A673 (cell line): Measurements from ENCODE around the gene SGK1.

Experiments
- EZH2 ChIP-seq: fragments of 200-600 bp; sonication (generic); IDR thresholded peaks from 2 replicates; pipeline ENCODE4 v1.6.1; 2017; ENCODE audit warnings: borderline replicate concordance, low read depth, mild to moderate bottlenecking, mixed read lengths, antibody characterized with exemption, low read length; ENCODE audit not compliant: poor library complexity, severe bottlenecking
- TF ChIP-seq, protein P1 (sequence below): fragments of 300-800, 200-600 bp; sonication (generic); conservative IDR thresholded peaks from 2 replicates; pipeline ENCODE4 v1.5.1; 2017; ENCODE audit warnings: low read depth, mild to moderate bottlenecking, antibody characterized with exemption, low read length, moderate library complexity, mixed read lengths

DNA sequence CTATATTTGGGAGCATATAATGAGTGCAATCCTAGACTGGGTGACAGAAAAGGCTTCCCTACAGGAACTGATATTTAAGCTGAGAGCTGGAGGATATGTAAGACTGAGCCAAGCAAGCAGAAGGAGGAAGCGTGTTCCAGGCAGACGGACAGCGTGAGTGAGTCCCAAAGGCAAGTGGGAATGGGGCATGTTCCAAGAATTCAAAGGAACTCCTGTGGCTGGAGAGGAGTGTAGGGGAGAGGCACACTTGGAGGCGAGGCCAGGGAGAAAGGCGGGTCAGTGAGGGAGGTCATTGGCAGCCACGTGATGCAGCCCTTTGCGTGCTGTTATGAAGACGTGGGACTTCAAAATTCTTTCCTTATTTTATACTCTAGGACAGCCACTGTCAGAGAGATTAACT lies 27.9 kb upstream of the SGK1 start:
- TF ChIP-seq, protein P1, sequence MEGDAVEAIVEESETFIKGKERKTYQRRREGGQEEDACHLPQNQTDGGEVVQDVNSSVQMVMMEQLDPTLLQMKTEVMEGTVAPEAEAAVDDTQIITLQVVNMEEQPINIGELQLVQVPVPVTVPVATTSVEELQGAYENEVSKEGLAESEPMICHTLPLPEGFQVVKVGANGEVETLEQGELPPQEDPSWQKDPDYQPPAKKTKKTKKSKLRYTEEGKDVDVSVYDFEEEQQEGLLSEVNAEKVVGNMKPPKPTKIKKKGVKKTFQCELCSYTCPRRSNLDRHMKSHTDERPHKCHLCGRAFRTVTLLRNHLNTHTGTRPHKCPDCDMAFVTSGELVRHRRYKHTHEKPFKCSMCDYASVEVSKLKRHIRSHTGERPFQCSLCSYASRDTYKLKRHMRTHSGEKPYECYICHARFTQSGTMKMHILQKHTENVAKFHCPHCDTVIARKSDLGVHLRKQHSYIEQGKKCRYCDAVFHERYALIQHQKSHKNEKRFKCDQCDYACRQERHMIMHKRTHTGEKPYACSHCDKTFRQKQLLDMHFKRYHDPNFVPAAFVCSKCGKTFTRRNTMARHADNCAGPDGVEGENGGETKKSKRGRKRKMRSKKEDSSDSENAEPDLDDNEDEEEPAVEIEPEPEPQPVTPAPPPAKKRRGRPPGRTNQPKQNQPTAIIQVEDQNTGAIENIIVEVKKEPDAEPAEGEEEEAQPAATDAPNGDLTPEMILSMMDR = no peak
- no peak for TF ChIP-seq EZH2
